SU-DHL-6 (cell line): ENCODE results near the gene RPL41.

Source experiments
- H2AFZ ChIP-seq: fragments of 200-600 bp; sonication (generic); 2 replicates; pipeline ENCODE4 v1.6.1; 2014; ENCODE audit warnings: low read depth, mild to moderate bottlenecking, moderate library complexity, mixed read lengths, antibody characterized with exemption, low read length; ENCODE audit not compliant: severe bottlenecking
- H3F3A ChIP-seq: fragments of 200-600 bp; shearing (Covaris generic); 2 replicates; pipeline ENCODE4 v1.6.0; 2016; ENCODE audit warnings: antibody characterized with exemption, mild to moderate bottlenecking; ENCODE audit not compliant: insufficient read depth
- H3K27ac ChIP-seq: fragments of 200-600 bp; sonication (generic); 2 replicates; pipeline ENCODE4 v1.5.1; 2016; ENCODE audit warnings: low read depth, mild to moderate bottlenecking, low read length, moderate library complexity, mixed read lengths
- H3K27me3 ChIP-seq: fragments of 200-600 bp; sonication (generic), shearing (Covaris generic); 2 replicates; pipeline ENCODE4 v1.6.0; 2014; ENCODE audit warnings: mild to moderate bottlenecking, low read length
- H3K36me3 ChIP-seq: fragments of 200-600 bp; sonication (generic); 2 replicates; pipeline ENCODE4 v1.6.1; 2014; ENCODE audit warnings: mild to moderate bottlenecking, low read length, mixed read lengths
- H3K4me2 ChIP-seq: fragments of 300-600, 200-600 bp; shearing (Covaris generic), sonication (generic); 2 replicates; pipeline ENCODE4 v1.6.0; 2014; ENCODE audit warnings: low read length, low read depth, mild to moderate bottlenecking; ENCODE audit not compliant: poor library complexity, severe bottlenecking
- H3K4me3 ChIP-seq: fragments of 200-600 bp; sonication (generic); 2 replicates; pipeline ENCODE4 v1.5.1; 2014; ENCODE audit warnings: antibody characterized with exemption, low read length, mild to moderate bottlenecking, mixed read lengths; ENCODE audit not compliant: insufficient read depth, poor library complexity, severe bottlenecking
- H3K79me2 ChIP-seq: fragments of 200-600 bp; sonication (generic); 2 replicates; pipeline ENCODE4 v1.6.1; 2014; ENCODE audit warnings: mild to moderate bottlenecking, low read length, moderate library complexity; ENCODE audit not compliant: insufficient read depth
- H3K9ac ChIP-seq: fragments of 200-600 bp; sonication (generic); 2 replicates; pipeline ENCODE4 v1.7.0; 2014; ENCODE audit warnings: mild to moderate bottlenecking, low read length
- H3K9me2 ChIP-seq: fragments of 200-600 bp; sonication (generic); replicated peaks from 2 replicates; pipeline ENCODE4 v1.6.1; 2014; ENCODE audit warnings: low read length; ENCODE audit not compliant: insufficient read depth
- H3K9me3 ChIP-seq: fragments of 200-600 bp; sonication (generic); 2 replicates; pipeline ENCODE4 v1.6.1; 2014; ENCODE audit warnings: low read length, mixed read lengths; ENCODE audit not compliant: insufficient read depth
- H4K20me1 ChIP-seq: fragments of 200-600 bp; sonication (generic); 2 replicates; pipeline ENCODE4 v1.6.1; 2014; ENCODE audit warnings: low read depth, mild to moderate bottlenecking, antibody characterized with exemption, low read length, moderate library complexity, mixed read lengths
- EZH2phosphoT487 ChIP-seq: fragments of 200-600 bp; sonication (generic), shearing (Covaris generic); conservative IDR thresholded peaks from 2 replicates; pipeline ENCODE4 v1.6.1; 2018; ENCODE audit warnings: mild to moderate bottlenecking, antibody characterized with exemption, low read length, moderate library complexity, mixed read lengths
- TF ChIP-seq, protein P1 (sequence below): fragments of 200-600 bp; sonication (generic); IDR thresholded peaks from one replicate; pipeline ENCODE4 v1.5.1; 2017; ENCODE audit warnings: antibody characterized with exemption, mild to moderate bottlenecking, low read length, moderate library complexity; ENCODE audit not compliant: insufficient read depth, poor library complexity, severe bottlenecking

RPL41 gene

DNA sequence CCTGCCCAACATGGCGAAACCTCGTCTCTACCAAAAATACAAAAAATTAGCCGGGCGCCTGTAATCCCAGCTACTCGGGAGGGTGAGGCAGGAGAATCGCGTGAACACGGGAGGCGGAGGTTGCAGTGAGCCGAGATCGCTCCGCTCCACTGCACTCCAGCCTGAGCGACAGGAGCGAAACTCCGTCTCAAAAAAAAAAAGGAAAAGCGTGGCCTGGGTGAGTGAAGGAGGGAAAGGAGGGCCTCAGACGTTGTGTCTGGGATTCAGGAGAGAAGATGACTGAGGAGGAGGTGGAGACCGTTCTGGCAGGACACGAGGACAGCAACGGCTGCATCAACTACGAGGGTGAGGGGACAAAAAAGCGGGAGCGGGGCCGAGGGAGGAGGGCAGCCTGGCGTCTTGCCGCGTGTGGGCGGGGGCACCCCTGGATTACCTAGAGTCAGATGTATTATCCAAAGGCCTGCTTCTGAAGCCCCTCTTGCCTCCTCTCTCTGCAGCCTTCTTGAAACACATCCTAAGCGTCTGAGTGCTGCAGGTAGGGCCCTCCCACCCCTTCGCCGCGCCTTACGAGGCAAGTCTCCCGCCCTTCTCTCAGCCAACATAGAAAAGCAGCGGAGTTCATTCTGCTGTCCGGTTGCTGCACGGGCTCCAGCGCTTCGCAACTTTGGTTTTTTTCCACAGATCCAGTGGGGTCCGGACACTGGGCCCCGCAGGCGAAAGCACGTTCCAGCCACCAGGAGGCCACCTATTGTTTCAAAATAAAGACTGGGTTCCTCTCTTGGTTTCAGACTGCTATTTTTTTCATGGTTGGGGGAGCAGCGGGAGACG is 41.0 kb downstream of the RPL41 start:
- peak overlapping the region; percentile 89 for H3K9ac ChIP-seq
- TF ChIP-seq, protein P1, sequence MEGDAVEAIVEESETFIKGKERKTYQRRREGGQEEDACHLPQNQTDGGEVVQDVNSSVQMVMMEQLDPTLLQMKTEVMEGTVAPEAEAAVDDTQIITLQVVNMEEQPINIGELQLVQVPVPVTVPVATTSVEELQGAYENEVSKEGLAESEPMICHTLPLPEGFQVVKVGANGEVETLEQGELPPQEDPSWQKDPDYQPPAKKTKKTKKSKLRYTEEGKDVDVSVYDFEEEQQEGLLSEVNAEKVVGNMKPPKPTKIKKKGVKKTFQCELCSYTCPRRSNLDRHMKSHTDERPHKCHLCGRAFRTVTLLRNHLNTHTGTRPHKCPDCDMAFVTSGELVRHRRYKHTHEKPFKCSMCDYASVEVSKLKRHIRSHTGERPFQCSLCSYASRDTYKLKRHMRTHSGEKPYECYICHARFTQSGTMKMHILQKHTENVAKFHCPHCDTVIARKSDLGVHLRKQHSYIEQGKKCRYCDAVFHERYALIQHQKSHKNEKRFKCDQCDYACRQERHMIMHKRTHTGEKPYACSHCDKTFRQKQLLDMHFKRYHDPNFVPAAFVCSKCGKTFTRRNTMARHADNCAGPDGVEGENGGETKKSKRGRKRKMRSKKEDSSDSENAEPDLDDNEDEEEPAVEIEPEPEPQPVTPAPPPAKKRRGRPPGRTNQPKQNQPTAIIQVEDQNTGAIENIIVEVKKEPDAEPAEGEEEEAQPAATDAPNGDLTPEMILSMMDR, result peak; percentile 42
- TF ChIP-seq EZH2phosphoT487, result no peak
- H3K9me2 ChIP-seq, result no peaks in the 10 kb centered on the region
- no peaks in the 10 kb centered on the region for H4K20me1 ChIP-seq
- H3K4me2 ChIP-seq, result peak overlapping the region; percentile 78
- peak overlapping the region; percentile 61 for H2AFZ ChIP-seq
- H3F3A ChIP-seq, result peaks cover 28% of the 10 kb centered on the region
- H3K9me3 ChIP-seq, result no peaks in the 10 kb centered on the region
- H3K36me3 ChIP-seq, result no peaks in the 10 kb centered on the region
- peaks cover 28% of the 10 kb centered on the region for H3K79me2 ChIP-seq
- peak overlapping the region; percentile 82 for H3K27ac ChIP-seq
- peak overlapping the region; percentile 75 for H3K4me3 ChIP-seq
- H3K27me3 ChIP-seq, result no peaks in the 10 kb centered on the region

DNA sequence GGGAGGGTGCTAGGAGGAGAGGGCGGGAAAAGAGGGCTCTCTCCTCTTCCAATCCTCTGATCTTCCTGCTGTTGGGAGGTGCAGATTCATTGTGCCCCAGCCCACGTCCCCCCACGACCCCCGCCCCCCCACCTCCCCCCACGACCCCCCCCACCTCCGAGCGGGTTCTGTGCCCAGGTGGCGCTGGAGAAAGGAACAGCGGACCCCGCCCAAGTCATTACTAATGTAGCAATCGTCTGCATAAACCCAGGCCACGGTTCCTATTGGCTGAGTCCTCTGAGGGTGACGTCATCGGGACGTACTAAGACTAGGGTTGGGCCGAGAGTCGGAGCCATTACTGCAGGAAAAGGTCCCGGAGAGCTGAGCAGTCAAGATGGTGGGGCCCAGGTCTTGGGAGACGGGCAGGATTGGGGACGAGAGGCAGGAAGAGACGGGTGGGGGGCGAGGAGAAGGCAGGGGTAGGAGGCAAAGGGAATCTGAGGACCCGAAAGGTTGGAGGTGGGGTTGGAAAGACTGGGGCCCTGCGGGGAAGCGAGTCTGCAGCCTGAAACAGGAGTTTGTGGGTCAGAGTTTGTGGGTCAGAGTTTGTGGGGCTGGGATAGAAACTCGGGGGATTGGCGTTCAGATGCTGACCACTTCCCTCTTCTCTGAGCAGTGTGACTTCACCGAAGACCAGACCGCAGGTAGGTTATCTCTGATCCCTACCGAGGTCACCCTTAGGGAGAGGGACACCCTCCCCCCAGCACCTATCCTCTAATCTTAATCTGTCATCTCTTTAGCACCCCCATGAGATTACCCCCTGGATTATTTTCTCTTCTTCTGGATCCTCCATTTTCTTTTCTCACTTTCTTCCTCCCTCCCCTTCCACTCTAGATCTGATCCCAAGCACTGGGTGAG is 41.8 kb downstream of the RPL41 start, which contains the start of gene MYL6:
TSS of gene MYL6 (plus strand) at position 331 of the 897 bp plus-strand sequence. CDS start at position 374, 43 bp downstream.
- Histone ChIP-seq H3K9me3 (no peaks in the 10 kb centered on the region), H3F3A (peaks cover 36% of the 10 kb centered on the region), H3K9ac (peak within 1 kb of the TSS; percentile 89), H3K36me3 (0 out of 2 replicates have a peak, but pooled peaks cover 2% of the 10 kb centered on the region), H3K27me3 (no peaks in the 10 kb centered on the region), H4K20me1 (no peaks in the 10 kb centered on the region), H3K79me2 (peaks cover 22% of the 10 kb centered on the region), H3K4me3 (peak within 1 kb of the TSS; percentile 80), H2AFZ (peak within 1 kb of the TSS; percentile 61), H3K27ac (peak within 1 kb of the TSS; percentile 82), H3K4me2 (peak within 1 kb of the TSS; percentile 87), H3K9me2 (no peaks in the 10 kb centered on the region)
- TF ChIP-seq, protein P1, result no peak
- no peak for TF ChIP-seq EZH2phosphoT487

DNA sequence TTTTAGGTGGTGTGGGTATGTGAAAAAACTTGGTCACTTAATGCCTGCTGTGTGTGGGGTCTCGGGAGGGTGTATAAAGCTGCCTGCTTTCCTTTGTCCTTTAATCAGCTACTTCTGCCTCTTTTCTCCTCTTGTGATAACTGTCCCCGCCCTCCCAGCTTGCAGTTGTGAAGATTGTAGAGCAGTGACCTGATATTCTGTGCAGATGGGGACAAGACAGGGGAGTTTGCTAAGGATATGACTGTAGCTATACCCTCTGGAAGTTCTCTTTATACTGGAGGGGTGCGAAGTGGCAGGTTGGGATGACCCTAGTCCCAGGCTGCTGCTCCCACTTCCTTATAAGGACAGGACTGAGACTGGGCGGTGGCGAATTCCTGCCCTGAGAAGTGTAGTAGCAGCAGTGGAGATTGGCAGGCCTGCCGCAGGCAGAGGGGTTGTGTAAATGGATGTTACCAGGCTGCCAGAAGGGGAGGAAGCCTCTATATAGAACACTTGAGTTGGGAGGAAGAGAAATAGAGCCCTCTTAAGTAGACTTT is 42.6 kb downstream of the RPL41 start:
- peak overlapping the region; percentile 87 for H3K4me2 ChIP-seq
- peak overlapping the region; percentile 62 for H3K27ac ChIP-seq
- no peaks in the 10 kb centered on the region for H4K20me1 ChIP-seq
- no peak for TF ChIP-seq EZH2phosphoT487
- TF ChIP-seq, protein P1, result no peak
- no peaks in the 10 kb centered on the region for H3K9me3 ChIP-seq
- no peaks in the 10 kb centered on the region for H3K27me3 ChIP-seq
- H2AFZ ChIP-seq, result no peak overlapping the region
- no peaks in the 10 kb centered on the region for H3K9me2 ChIP-seq
- H3F3A ChIP-seq, result peaks cover 39% of the 10 kb centered on the region
- peaks cover 22% of the 10 kb centered on the region for H3K79me2 ChIP-seq
- peak overlapping the region; percentile 80 for H3K4me3 ChIP-seq
- 0 out of 2 replicates have a peak, but pooled peaks cover 4% of the 10 kb centered on the region for H3K36me3 ChIP-seq
- H3K9ac ChIP-seq, result peak overlapping the region; percentile 89
